Parathyroid adenoma (tissue), 2 donors: ENCODE measurements around the gene SNTG2.

Source experiments
- H2AFZ ChIP-seq: fragments of 300-600 bp; sonication (generic); one replicate; pipeline ENCODE4 v1.7.0; 2017; ENCODE audit warnings: antibody characterized with exemption, mild to moderate bottlenecking
- H3K27ac ChIP-seq: fragments of 300-600 bp; sonication (generic); one replicate; pipeline ENCODE4 v1.7.0; 2017
- H3K27me3 ChIP-seq: fragments of 300-600 bp; sonication (generic); one replicate; pipeline ENCODE4 v1.7.0; 2017; ENCODE audit warnings: low read length; ENCODE audit not compliant: control insufficient read depth, insufficient read depth
- H3K36me3 ChIP-seq: fragments of 300-600 bp; sonication (generic); one replicate; pipeline ENCODE4 v1.7.0; 2017; ENCODE audit warnings: low read length; ENCODE audit not compliant: control insufficient read depth, insufficient read depth
- H3K4me1 ChIP-seq: fragments of 300-600 bp; sonication (generic); one replicate; pipeline ENCODE4 v1.7.0; 2017; ENCODE audit warnings: control low read depth
- H3K4me2 ChIP-seq: fragments of 300-600 bp; sonication (generic); one replicate; pipeline ENCODE4 v1.7.0; 2017; ENCODE audit warnings: low read length
- H3K4me3 ChIP-seq: fragments of 300-600 bp; sonication (generic); one replicate; pipeline ENCODE4 v1.7.0; 2017; ENCODE audit warnings: low read depth, low read length
- H3K79me2 ChIP-seq: fragments of 300-600 bp; sonication (generic); one replicate; pipeline ENCODE4 v1.7.0; 2017; ENCODE audit warnings: control low read depth
- H3K9ac ChIP-seq: fragments of 300-600 bp; sonication (generic); one replicate; pipeline ENCODE4 v1.7.0; 2017; ENCODE audit warnings: mild to moderate bottlenecking
- H3K9me3 ChIP-seq: fragments of 300-600 bp; sonication (generic); one replicate; pipeline ENCODE4 v1.7.0; 2017; ENCODE audit warnings: low read length; ENCODE audit not compliant: control insufficient read depth
- TF ChIP-seq, protein P1 (sequence below): fragments of 300-600 bp; sonication (generic); IDR thresholded peaks from one replicate; pipeline ENCODE4 v1.7.0; 2017; ENCODE audit warnings: antibody characterized with exemption, mild to moderate bottlenecking
- donor health status: primary hyperparathyroidism.

The SNTG2 gene

GRCh38 chr2:1077911-1078310 is 127.3 kb downstream of the SNTG2 start:
- no peaks in the 10 kb centered on the region for H3K9me3 ChIP-seq
- no peak overlapping the region for H3K27ac ChIP-seq
- H3K4me1 ChIP-seq: no peaks in the 10 kb centered on the region
- TF ChIP-seq, protein P1, sequence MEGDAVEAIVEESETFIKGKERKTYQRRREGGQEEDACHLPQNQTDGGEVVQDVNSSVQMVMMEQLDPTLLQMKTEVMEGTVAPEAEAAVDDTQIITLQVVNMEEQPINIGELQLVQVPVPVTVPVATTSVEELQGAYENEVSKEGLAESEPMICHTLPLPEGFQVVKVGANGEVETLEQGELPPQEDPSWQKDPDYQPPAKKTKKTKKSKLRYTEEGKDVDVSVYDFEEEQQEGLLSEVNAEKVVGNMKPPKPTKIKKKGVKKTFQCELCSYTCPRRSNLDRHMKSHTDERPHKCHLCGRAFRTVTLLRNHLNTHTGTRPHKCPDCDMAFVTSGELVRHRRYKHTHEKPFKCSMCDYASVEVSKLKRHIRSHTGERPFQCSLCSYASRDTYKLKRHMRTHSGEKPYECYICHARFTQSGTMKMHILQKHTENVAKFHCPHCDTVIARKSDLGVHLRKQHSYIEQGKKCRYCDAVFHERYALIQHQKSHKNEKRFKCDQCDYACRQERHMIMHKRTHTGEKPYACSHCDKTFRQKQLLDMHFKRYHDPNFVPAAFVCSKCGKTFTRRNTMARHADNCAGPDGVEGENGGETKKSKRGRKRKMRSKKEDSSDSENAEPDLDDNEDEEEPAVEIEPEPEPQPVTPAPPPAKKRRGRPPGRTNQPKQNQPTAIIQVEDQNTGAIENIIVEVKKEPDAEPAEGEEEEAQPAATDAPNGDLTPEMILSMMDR: no peak
- no peaks in the 10 kb centered on the region for H3K27me3 ChIP-seq
- no peaks in the 10 kb centered on the region for H3K79me2 ChIP-seq
- no peak overlapping the region for H2AFZ ChIP-seq
- no peak overlapping the region for H3K9ac ChIP-seq
- no peaks in the 10 kb centered on the region for H3K36me3 ChIP-seq
- no peak overlapping the region for H3K4me2 ChIP-seq
- H3K4me3 ChIP-seq: no peak overlapping the region

GRCh38 chr2:1078326-1078725 is 127.7 kb downstream of the SNTG2 start:
- Histone ChIP-seq H3K79me2 (no peaks in the 10 kb centered on the region), H3K27me3 (no peaks in the 10 kb centered on the region)
- TF ChIP-seq, protein P1: no peak

DNA sequence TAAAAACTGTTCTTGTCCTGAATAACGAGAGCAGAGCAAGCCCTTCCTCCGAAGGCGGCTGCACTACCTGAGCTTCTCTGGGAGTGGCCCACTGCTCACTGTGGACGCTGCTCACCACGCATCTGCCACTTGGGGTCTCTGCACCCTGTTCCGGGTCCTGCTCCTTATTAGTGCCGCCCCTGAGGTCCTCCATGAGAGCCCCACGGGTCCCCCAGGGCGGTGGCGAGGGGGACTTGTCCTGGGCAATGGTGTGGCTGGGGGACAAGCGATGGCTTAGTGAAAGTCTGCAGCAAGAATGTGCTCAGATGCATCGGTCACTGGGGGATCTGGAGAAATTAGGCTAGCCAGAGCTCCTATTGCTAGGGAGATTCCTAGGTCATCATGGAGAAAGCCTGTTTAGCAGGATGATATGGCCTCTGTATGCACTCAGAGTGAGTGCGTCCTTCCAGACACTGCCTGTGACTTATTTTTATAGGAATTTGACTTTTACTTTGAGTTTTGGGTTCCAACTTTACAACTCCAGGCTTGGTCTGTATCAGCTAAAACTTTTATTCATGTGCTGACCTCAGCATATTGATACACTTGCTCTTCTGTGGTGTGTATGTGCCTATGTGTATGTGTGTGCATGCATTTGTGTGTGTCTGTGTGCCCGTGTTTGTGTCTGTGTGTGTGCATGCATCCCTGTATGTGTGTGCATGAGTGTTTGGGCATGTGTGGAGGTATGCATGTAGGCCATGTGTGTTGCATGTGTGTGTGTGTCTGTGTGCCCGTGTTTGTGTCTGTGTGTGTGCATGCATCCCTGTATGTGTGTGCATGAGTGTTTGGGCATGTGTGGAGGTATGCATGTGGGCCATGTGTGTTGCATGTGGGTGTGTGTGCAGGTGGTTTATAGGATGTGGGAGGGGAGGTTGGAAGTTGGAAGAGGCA is 129.5 kb downstream of the SNTG2 start:
- Histone ChIP-seq H2AFZ (no peak overlapping the region), H3K27ac (no peak overlapping the region), H3K4me2 (no peak overlapping the region), H3K27me3 (no peaks in the 10 kb centered on the region), H3K4me1 (no peaks in the 10 kb centered on the region), H3K36me3 (no peaks in the 10 kb centered on the region), H3K4me3 (no peak overlapping the region), H3K9me3 (no peaks in the 10 kb centered on the region), H3K9ac (no peak overlapping the region), H3K79me2 (no peaks in the 10 kb centered on the region)
- TF ChIP-seq, protein P1: no peak

More at GRCh38 chr2:1078326-1078725, 127.7 kb downstream of the SNTG2 start:
- no peaks in the 10 kb centered on the region for H3K4me1 ChIP-seq
- H3K9me3 ChIP-seq: no peaks in the 10 kb centered on the region
- no peak overlapping the region for H3K9ac ChIP-seq
- no peak overlapping the region for H3K4me2 ChIP-seq
- H3K4me3 ChIP-seq: no peak overlapping the region
- no peaks in the 10 kb centered on the region for H3K36me3 ChIP-seq
- H2AFZ ChIP-seq: no peak overlapping the region
- no peak overlapping the region for H3K27ac ChIP-seq

GRCh38 chr2:1081451-1082225 is 131.0 kb downstream of the SNTG2 start:
- H3K4me1 ChIP-seq: no peaks in the 10 kb centered on the region
- no peak overlapping the region for H3K4me2 ChIP-seq
- no peak overlapping the region for H2AFZ ChIP-seq
- H3K36me3 ChIP-seq: no peaks in the 10 kb centered on the region
- no peak overlapping the region for H3K27ac ChIP-seq
- H3K4me3 ChIP-seq: no peak overlapping the region
- H3K27me3 ChIP-seq: no peaks in the 10 kb centered on the region
- TF ChIP-seq, protein P1: no peak
- no peaks in the 10 kb centered on the region for H3K9me3 ChIP-seq
- no peak overlapping the region for H3K9ac ChIP-seq
- H3K79me2 ChIP-seq: no peaks in the 10 kb centered on the region
